Activated CD8-positive, alpha-beta memory T cell treated with anti-CD3 and anti-CD28 coated beads for 48 hours (primary cell): ENCODE measurements around the gene SIPA1L3.
A peak's percentile ranks its signal among the peaks of the same experiment; 100 is the strongest.

Experiments
- DNase-seq, 3 experiments: peaks; one replicate each; pipeline ENCODE4 v3.0.0-alpha.2; 2020; ENCODE audit warnings: low read depth in 2 of 3, low spot score in 2 of 3

Gene SIPA1L3

DNA sequence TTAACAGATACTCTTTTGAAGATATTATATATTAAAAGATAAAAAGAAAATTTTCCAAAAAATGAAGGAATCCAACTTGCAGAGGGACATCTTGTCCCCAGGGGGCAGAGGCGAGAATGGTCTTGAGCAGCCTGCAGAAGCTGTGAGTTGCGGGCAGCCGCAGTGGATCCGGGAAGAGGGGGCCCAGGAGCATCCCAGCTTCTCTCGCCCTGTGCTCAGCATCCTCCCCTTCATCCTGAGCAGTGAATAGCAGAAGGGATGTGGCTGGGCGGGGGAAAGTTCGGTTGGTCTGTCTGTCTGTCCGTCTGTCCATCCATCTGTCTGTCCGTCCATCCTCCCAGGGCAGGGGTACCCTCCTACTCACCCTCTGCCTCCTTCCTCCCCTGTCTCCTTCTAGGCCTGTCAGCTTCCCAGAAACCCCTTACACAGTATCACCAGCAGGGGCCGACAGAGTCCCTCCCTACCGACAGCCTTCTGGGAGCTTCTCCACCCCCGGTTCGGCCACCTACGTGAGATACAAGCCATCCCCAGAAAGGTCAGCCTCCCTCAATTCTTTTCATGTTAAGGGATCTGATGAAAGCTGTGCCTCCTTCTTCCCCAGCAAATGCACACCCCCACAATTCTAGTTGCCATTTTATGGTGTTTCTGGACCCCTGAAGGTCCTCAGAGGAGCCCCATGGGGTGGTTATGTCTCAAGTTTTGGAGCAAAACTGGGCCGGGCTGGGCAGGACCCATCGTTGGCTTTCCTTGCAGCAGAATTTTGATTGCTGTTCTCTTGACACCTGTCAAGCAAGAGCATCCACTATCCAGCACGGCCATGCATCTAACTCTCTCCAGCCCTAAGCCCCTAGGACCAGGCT is 235.4 kb downstream of the SIPA1L3 start:
- DNase-seq = peak; percentile 10 to 27 (median 19)

DNA sequence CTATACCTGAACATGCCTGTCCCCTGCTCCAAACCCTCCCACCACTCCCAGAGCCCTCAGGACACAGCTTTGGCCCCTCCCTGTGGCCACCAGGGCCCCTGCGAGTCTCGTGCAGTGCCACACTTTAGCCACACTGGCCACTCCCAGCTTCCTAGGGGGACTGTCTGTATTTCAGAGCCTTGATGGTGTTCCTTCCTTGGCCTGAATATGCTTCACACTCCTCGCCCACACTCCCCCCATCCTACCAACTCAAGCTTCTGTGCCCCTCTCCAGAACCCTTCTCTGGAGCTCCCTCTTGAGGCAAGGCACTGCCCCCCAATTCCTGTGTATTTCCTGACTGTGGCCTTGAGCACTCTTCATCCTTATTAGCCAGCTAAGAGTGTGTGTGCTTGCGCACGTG is 236.8 kb downstream of the SIPA1L3 start:
- no peak for DNase-seq

DNA sequence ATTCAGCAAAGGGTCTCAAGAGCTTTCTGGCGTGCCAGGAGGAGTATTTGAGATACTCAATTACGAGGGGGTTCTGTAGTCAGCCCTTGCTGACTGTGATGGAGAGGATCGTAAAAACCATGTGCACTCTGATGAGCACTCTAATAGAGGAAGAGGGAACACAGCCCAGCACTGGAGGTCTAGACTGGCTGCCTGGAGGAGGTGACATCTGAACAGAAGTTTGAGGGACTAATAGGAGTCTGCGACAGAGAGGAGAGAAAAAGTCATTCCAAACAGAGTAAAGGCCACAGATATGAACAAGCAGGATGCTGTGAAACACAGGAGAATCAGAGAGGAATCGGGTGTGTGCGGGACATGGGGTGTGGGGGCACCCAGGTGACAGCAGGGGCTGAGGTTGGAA is 237.7 kb downstream of the SIPA1L3 start:
- no peak for DNase-seq

- no peak for DNase-seq
These were observed 238.6 kb downstream of the SIPA1L3 start for GRCh38 chr19:38145623-38146022.

GRCh38 chr19:38148337-38148736 is 241.3 kb downstream of the SIPA1L3 start:
- no peak for DNase-seq

GRCh38 chr19:38149661-38150061 is 242.7 kb downstream of the SIPA1L3 start:
- DNase-seq = no peak

DNA sequence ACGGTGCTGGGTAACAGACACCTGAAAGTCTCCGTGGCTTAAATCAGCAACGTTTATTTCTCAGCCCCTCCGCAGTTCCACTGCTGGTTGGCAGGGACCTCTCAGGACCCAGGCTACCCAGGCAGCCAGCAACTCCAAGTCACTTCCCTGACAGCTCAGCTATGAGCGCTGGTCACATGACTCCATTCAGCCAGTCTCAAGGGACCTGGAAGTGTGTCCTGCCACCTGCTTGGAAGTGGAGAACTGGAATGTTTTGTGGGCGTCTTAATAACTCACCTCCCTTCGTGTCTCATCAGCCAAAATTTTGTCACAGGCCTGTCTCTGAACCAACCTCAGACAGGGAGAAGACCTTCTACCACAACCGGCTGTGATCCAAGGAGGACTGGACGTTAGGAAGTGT is 244.2 kb downstream of the SIPA1L3 start:
- no peak for DNase-seq

DNA sequence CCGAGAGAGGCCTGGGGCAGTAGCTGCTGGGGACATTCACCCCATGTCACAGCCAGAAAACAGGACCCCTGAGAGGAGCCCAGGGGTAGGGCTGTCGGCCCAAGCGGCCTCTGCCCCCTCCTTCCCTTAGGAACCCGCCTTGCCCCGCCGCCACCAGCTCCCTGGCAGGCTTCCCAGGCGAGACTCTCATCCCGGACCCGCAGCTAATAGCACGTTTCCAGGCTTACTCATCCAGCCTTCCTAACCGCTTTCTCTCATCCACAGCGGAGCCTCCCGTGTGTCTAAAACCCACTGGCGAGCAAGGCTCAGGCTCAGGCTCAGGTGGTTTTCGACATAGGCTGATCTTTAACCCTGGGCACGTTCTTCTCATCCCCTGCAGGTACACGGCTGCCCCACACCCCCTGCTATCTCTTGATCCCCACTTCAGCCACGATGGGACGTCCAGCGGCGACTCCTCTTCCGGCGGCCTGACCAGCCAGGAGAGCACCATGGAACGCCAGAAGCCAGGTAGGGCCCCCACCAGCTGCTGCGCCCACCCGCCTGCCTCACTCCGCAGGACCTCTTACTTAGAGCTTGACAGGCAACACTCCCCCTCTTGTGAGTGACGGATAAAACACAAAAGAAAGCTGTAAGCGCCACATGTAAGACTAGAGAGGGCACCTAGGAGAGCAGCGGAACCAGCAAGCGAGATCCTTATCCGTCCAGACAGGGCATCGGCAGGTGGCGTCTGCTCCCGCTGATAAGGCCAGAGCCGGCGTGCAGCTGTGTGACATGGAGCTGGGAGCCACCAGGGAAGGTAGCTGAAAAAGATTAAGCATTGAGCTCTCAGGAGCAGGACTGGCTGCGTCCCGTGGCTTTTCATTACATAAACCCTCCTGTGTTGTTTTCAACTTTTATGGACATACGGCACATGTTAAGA is 245.7 kb downstream of the SIPA1L3 start:
- no peak for DNase-seq

GRCh38 chr19:38155453-38155852 is 248.4 kb downstream of the SIPA1L3 start:
- no peak for DNase-seq

- no peak for DNase-seq
These were observed 251.7 kb downstream of the SIPA1L3 start for GRCh38 chr19:38158730-38159129.

- no peak for DNase-seq
These were observed 255.1 kb downstream of the SIPA1L3 start for GRCh38 chr19:38162094-38162493.

GRCh38 chr19:38162632-38163031 is 255.6 kb downstream of the SIPA1L3 start:
- no peak for DNase-seq

DNA sequence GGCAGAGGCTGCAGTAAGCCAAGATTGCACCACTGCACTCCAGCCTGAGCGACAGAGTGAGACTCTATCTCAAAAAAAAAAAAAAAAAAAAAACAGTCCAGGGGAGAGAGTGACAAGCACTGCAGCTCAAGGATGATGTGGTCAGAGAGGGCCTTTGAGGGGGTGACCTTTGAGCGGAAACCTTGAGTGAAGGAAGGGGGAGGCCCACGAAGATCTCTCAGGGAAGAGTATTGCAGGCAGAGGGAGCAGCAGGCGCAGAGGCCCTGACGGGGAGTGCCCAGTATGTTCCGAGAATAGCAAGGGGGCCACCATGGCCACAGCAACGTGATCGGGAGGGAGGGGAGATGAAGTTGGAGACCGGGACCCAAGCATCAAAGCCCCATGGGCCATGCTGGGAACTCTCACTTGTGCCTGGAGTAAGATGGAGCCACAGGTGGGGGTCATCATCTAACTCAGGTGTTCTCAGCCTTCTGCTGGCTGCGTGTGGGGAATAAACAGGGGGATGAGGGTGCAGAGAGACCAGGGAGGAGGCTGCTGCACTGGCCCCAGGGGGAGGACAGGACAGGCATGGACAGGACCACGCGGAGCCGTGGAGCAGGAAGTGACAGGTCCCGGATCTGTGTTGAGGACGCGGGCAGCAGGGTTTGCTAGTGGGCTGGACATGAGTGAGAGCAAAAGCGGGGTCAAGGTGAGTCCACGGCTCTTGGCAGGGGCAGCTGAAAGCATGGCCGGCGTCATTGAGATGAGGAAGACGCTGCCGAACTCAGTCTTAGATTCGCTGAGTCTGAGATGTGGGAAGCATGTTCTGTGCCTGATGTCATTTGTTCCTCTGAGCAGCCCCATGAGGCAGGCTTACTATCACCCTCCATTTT is 256.6 kb downstream of the SIPA1L3 start:
- no peak for DNase-seq

DNA sequence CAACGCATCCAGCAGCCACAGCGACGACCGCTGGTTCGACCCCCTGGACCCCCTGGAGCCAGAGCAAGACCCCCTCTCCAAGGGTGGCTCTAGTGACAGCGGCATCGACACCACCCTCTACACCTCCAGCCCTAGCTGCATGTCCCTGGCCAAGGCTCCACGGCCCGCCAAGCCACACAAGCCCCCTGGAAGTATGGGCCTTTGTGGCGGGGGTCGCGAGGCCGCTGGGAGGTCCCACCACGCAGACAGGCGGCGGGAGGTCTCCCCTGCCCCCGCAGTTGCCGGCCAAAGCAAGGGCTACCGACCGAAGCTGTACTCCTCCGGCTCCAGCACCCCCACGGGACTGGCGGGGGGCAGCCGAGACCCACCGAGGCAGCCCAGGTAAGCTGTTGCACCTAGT is 257.5 kb downstream of the SIPA1L3 start:
- DNase-seq = no peak

DNA sequence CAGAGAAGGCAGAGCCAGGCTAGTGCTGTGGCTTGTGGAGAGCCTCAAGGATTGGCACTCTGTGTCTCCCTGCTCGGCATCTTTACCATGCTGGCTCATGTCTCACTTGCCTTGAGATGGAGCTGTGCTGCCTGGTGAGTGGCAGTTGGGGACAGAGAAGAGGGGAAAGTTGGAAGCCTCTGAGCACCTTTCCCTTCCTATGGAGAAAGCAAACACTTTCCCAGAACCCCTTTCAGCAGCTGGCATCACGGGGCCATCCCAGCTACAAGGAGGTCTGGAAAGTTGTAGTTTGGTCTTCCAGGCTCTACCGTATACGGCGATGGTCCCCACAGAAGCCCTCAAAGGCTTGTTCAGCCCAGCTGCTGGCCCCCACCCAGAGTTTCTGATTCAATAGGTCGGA is 258.3 kb downstream of the SIPA1L3 start:
- no peak for DNase-seq

DNA sequence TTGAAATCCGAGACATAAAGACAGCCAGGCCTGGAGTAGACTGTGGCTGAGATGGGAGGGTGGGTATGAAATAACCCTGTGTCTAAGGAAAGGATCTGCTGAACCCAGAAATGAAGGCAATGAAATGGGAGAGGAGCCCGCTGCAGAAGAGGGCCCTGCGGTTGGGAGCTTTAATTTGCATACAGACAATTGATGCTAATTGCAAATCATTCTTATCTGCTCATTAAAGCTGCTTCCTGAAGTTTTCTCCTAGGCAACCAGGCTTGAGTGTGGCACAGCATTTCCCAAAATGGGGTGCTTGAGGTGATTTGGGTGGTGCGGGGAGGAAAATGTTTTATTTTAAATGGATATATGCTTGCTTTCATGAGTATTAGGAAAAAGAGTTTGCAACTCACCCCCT is 261.6 kb downstream of the SIPA1L3 start:
- no peak for DNase-seq

GRCh38 chr19:38170334-38170733 is 263.3 kb downstream of the SIPA1L3 start:
- DNase-seq = no peak

- DNase-seq = no peak
These were observed 265.0 kb downstream of the SIPA1L3 start for GRCh38 chr19:38172001-38172400.

GRCh38 chr19:38173291-38174041 is 266.5 kb downstream of the SIPA1L3 start:
- no peak for DNase-seq

DNA sequence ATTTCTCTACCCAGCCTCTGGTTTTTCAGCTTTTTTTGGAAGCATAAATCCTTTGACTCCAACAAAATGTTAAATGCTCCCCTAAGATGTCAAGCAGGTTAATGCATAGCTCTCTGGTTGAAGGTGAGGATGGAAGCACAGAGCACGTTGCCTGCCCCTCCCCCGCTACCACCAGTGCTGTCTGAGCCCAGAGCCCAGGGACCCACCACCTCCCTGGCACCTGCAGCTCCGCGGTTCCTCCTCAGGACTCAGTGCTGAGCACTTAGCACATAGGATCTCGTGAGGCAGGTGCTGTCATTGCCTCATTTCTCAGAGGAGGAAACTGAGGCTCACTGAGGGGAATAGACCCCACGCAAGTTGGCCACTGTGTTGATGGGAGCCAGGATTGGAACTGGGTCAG is 268.4 kb downstream of the SIPA1L3 start:
- DNase-seq = no peak
